ENCODE results near the gene SLC7A7. TPM values are rescaled to one million over a fixed set of nuclear protein-coding genes. Genes with fewer than 3 reads are reported as not detected.
"Not testable (repeated sequence)": the region's sequence is repeated elsewhere in the genome, so short reads cannot be mapped to it uniquely, and the experiment has no call there.

SLC7A7 gene
- total and polyA plus RNA-seq, 5 donors, result 3.1 to 13.6 (median 7.5) TPM

- 87% methylated on average over 7 of the region's 7 CpGs for WGBS
- intact Hi-C loops (cut with DNase I), result no loop called here
- no peaks in the 10 kb centered on the region for H3K27me3 ChIP-seq (ENCODE audit: control insufficient read depth, insufficient read depth)
- H3K9me3 ChIP-seq (ENCODE audit: control insufficient read depth, low read length), result no peaks in the 10 kb centered on the region
- H3K27ac ChIP-seq (ENCODE audit: low read length), result no peak overlapping the region
- peaks cover 6% of the 10 kb centered on the region for H3K4me1 ChIP-seq (ENCODE audit: control insufficient read depth, insufficient read depth, low read length)
- peak overlapping the region; percentile 38 for H3K4me3 ChIP-seq (ENCODE audit: low read length)
- no peak for ATAC-seq
- DNase-seq, result no peak
Observed at GRCh38 chr14:22814373-22814772, 862 bp downstream of the SLC7A7 start.

GRCh38 chr14:22813145-22813544 is 2.1 kb downstream of the SLC7A7 start:
- intact Hi-C loops (cut with DNase I), result no loop called here
- DNase-seq, result no peak
- no peak overlapping the region for H3K4me3 ChIP-seq (ENCODE audit: low read length)

GRCh38 chr14:22812744-22813143 is 2.5 kb downstream of the SLC7A7 start:
- DNase-seq, result no peak
- no peaks in the 10 kb centered on the region for H3K9me3 ChIP-seq (ENCODE audit: control insufficient read depth, low read length)
- peaks cover 6% of the 10 kb centered on the region for H3K4me1 ChIP-seq (ENCODE audit: control insufficient read depth, insufficient read depth, low read length)
- no peak overlapping the region for H3K27ac ChIP-seq (ENCODE audit: low read length)
- no peaks in the 10 kb centered on the region for H3K27me3 ChIP-seq (ENCODE audit: control insufficient read depth, insufficient read depth)
- intact Hi-C loops (cut with DNase I), result no loop called here
- no peak for ATAC-seq
- 87% methylated on average over 4 of the region's 4 CpGs for WGBS
- no peak overlapping the region for H3K4me3 ChIP-seq (ENCODE audit: low read length)

More at GRCh38 chr14:22813145-22813544, 2.1 kb downstream of the SLC7A7 start:
- Histone ChIP-seq H3K4me1 (ENCODE audit: control insufficient read depth, insufficient read depth, low read length) (peaks cover 6% of the 10 kb centered on the region), H3K9me3 (ENCODE audit: control insufficient read depth, low read length) (no peaks in the 10 kb centered on the region), H3K27me3 (ENCODE audit: control insufficient read depth, insufficient read depth) (no peaks in the 10 kb centered on the region), H3K27ac (ENCODE audit: low read length) (no peak overlapping the region)
- no peak for ATAC-seq
- WGBS, result 91% methylated on average over 9 of the region's 9 CpGs

DNA sequence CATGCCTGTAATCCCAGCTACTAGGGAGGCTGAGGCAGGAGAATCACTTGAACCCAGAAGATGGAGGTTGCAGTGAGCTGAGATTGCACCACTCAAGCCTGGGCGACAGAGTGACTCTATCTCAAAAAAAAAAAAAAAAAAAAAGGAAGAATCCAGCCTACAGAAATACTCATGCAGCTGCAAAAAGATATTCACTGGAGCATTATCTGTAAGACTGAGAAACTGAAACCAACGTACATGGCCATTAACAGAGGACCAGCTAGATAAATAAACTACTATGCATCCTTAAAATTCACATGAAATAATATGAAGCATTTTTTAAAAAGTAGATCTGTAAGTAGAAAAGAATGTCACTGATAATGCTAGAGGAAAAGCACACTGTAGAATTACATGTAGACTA is 3.5 kb downstream of the SLC7A7 start:
- Histone ChIP-seq H3K4me3 (ENCODE audit: low read length) (no peak overlapping the region), H3K4me1 (ENCODE audit: control insufficient read depth, insufficient read depth, low read length) (peaks cover 6% of the 10 kb centered on the region), H3K27me3 (ENCODE audit: control insufficient read depth, insufficient read depth) (no peaks in the 10 kb centered on the region), H3K27ac (ENCODE audit: low read length) (no peak overlapping the region), H3K9me3 (ENCODE audit: control insufficient read depth, low read length) (no peaks in the 10 kb centered on the region)
- DNase-seq, result no peak
- no peak for ATAC-seq
- intact Hi-C loops (cut with DNase I), result no loop called here
- 28% methylated on average over 2 of the region's 2 CpGs for WGBS

- no peak overlapping the region for H3K4me3 ChIP-seq (ENCODE audit: low read length)
- H3K27me3 ChIP-seq (ENCODE audit: control insufficient read depth, insufficient read depth), result no peaks in the 10 kb centered on the region
- no peaks in the 10 kb centered on the region for H3K4me1 ChIP-seq (ENCODE audit: control insufficient read depth, insufficient read depth, low read length)
- no peak overlapping the region for H3K27ac ChIP-seq (ENCODE audit: low read length)
- ATAC-seq, result no peak
- WGBS, result 93% methylated on average over 5 of the region's 5 CpGs
- no peaks in the 10 kb centered on the region for H3K9me3 ChIP-seq (ENCODE audit: control insufficient read depth, low read length)
- intact Hi-C loops (cut with DNase I), result loop anchor here in 1 of 4 donors (10.0 kb wide), 1 partner anchor 404 kb away; no protein-coding TSS in a partner anchor
- no peak for DNase-seq
Observed at GRCh38 chr14:22808388-22809209, 6.6 kb downstream of the SLC7A7 start.

- ATAC-seq (no peak), DNase-seq (no peak)
- H3K9me3 ChIP-seq (ENCODE audit: control insufficient read depth, low read length), result no peaks in the 10 kb centered on the region
- no peaks in the 10 kb centered on the region for H3K27me3 ChIP-seq (ENCODE audit: control insufficient read depth, insufficient read depth)
- no peak overlapping the region for H3K27ac ChIP-seq (ENCODE audit: low read length)
- intact Hi-C loops (cut with DNase I), result loop anchor here in 1 of 4 donors (10.0 kb wide), 1 partner anchor 403 kb away; no protein-coding TSS in a partner anchor
- no peak overlapping the region for H3K4me3 ChIP-seq (ENCODE audit: low read length)
- WGBS, result 77% methylated on average over 13 of the region's 13 CpGs
- H3K4me1 ChIP-seq (ENCODE audit: control insufficient read depth, insufficient read depth, low read length), result no peaks in the 10 kb centered on the region
Observed at GRCh38 chr14:22807432-22808087, 7.7 kb downstream of the SLC7A7 start.

DNA sequence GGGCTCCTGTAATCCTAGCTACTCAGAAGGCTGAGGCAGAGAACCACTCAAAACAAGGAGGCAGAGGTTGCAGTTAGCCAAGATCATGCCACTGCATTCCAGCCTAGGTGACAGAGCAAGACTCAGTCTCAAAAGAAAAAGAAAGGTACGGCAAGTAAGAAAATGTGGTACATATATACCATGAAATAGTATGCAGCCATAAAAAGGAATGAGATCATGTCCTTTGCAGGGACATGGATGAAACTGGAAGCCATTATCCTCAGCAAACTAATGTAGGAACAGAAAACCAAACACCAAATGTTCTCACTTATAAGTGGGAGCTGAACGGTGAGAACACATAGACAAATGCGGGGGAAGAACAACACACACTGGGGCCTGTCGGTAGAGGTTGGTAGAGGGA is 10.0 kb downstream of the SLC7A7 start:
- H3K27ac ChIP-seq (ENCODE audit: low read length); H3K9me3 ChIP-seq (ENCODE audit: control insufficient read depth, low read length); H3K27me3 ChIP-seq (ENCODE audit: control insufficient read depth, insufficient read depth); DNase-seq; ATAC-seq; H3K4me1 ChIP-seq (ENCODE audit: control insufficient read depth, insufficient read depth, low read length); H3K4me3 ChIP-seq (ENCODE audit: low read length): not testable (repeated sequence)
- intact Hi-C loops (cut with DNase I), result loop anchor here in 1 of 4 donors (10.0 kb wide), 1 partner anchor 400 kb away; no protein-coding TSS in a partner anchor
- WGBS, result 88% methylated on average over 4 of the region's 4 CpGs

DNA sequence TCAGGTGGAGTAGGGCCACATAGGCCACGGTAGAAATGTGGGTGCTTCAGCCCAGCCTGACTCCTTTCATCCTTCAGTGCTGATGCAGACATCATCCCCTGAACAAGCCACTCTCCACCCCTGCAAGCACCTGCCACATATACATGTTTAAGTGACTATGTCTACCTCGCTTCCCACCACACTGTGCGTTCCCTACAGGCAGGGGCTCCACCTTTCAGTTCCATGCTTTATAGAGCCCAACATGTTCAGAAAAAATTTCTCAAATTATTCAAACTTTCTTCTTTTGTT is 11.6 kb downstream of the SLC7A7 start:
- H3K27ac ChIP-seq (ENCODE audit: low read length), result no peak overlapping the region
- H3K27me3 ChIP-seq (ENCODE audit: control insufficient read depth, insufficient read depth), result no peaks in the 10 kb centered on the region
- DNase-seq, result no peak
- no peaks in the 10 kb centered on the region for H3K9me3 ChIP-seq (ENCODE audit: control insufficient read depth, low read length)
- intact Hi-C loops (cut with DNase I), result loop anchor here in 1 of 4 donors (10.0 kb wide), 1 partner anchor 399 kb away; no protein-coding TSS in a partner anchor
- no peak for ATAC-seq
- H3K4me1 ChIP-seq (ENCODE audit: control insufficient read depth, insufficient read depth, low read length), result no peaks in the 10 kb centered on the region
- 87% methylated on average over 3 of the region's 3 CpGs for WGBS
- H3K4me3 ChIP-seq (ENCODE audit: low read length), result no peak overlapping the region

DNA sequence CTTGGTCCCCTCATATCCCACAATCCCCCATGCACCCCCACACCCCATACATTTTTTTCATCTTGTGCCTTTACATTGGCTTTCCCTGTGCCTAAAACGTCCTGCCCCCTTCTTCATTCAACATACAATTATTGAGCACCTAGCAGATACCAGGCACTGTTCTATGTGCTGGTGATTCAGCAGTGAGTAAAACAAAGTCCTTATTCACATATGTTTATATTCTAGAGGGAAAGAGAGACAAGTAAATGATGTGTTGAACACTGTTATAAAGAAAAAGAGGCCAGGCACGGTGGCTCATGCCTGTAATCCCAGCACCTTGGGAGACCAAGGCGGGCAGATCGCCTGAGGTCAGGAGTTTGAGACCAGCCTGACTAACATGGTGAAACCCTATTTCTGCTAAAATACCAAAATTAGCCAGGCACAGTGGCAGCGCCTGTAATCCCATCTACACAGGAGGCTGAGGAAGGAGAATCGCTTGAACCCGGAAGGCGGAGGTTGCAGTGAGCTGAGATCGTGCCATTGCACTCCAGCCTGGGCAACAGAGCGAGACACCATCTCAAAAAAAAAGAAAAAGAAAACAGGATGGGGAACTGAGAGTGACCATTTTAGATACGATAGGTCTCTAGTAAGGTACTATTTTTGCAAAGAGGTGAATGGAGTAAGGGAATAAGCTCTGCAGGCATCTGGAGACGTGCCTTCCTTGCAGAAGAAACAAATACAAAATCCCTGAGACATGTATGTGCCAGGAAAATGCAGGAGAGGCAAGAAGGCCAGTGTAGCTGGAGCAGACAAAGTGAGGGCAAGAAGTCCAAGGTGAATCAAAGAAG is 12.2 kb downstream of the SLC7A7 start:
- intact Hi-C loops (cut with DNase I), result loop anchor here in 1 of 4 donors (10.0 kb wide), 1 partner anchor 398 kb away; no protein-coding TSS in a partner anchor
- Histone ChIP-seq H3K9me3 (ENCODE audit: control insufficient read depth, low read length) (no peaks in the 10 kb centered on the region), H3K27me3 (ENCODE audit: control insufficient read depth, insufficient read depth) (no peaks in the 10 kb centered on the region), H3K27ac (ENCODE audit: low read length) (no peak overlapping the region), H3K4me3 (ENCODE audit: low read length) (no peak overlapping the region), H3K4me1 (ENCODE audit: control insufficient read depth, insufficient read depth, low read length) (no peaks in the 10 kb centered on the region)
- WGBS, result 85% methylated on average over 12 of the region's 12 CpGs
- DNase-seq (no peak), ATAC-seq (no peak)

DNA sequence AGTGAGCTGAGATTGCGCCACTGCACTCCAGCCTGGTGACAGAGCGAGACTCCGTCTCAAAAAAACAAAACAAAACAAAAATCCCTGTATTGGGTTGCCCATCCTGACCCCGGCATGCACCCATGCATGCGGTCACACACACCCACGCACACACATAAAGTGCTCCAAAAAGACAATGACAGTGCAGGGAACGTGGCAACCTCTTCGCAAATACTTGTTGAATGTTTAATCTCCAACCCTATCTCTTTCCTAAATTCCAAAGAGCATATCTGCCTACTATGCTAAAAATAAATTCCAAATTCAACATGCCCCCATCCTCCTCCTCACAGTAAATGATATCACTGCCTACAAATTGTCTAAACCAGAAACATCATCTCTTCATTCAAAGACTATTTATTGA is 13.5 kb downstream of the SLC7A7 start:
- WGBS, result 71% methylated on average over 8 of the region's 8 CpGs
- H3K27ac ChIP-seq (ENCODE audit: low read length), result no peak overlapping the region
- peaks cover 2% of the 10 kb centered on the region for H3K4me1 ChIP-seq (ENCODE audit: control insufficient read depth, insufficient read depth, low read length)

More for the DNA sequence above, 13.5 kb downstream of the SLC7A7 start:
- no peaks in the 10 kb centered on the region for H3K9me3 ChIP-seq (ENCODE audit: control insufficient read depth, low read length)
- DNase-seq (no peak), ATAC-seq (no peak)
- intact Hi-C loops (cut with DNase I), result loop anchor here in 1 of 4 donors (10.0 kb wide), 1 partner anchor 397 kb away; no protein-coding TSS in a partner anchor
- H3K4me3 ChIP-seq (ENCODE audit: low read length), result no peak overlapping the region
- no peaks in the 10 kb centered on the region for H3K27me3 ChIP-seq (ENCODE audit: control insufficient read depth, insufficient read depth)
